DLD1 (cell line): Measurements from ENCODE around the gene LTBP1.
"Not testable (repeated sequence)": the region's sequence is repeated elsewhere in the genome, so short reads cannot be mapped to it uniquely, and the experiment has no call there.

Source experiments
- in situ Hi-C: cut with HindIII; loops from 2 replicates; pipeline ENCODE4 v1.10.0; 2017; ENCODE audit warnings: low sequenced_read_pairs

LTBP1 gene

GRCh38 chr2:33033606-33034081 is 86.9 kb downstream of the LTBP1 start:
- in situ Hi-C loops = no loop called here

- in situ Hi-C loops = no loop called here
These were observed 88.0 kb downstream of the LTBP1 start for GRCh38 chr2:33034784-33035183.

- in situ Hi-C loops = no loop called here
These were observed 91.5 kb downstream of the LTBP1 start for GRCh38 chr2:33038230-33038629.

GRCh38 chr2:33038799-33039198 is 92.0 kb downstream of the LTBP1 start:
- in situ Hi-C loops = no loop called here

- in situ Hi-C loops = no loop called here
These were observed 93.8 kb downstream of the LTBP1 start for GRCh38 chr2:33040541-33040940.

- in situ Hi-C loops = no loop called here
These were observed 95.5 kb downstream of the LTBP1 start for GRCh38 chr2:33042265-33042664.

- in situ Hi-C loops = no loop called here
These were observed 96.1 kb downstream of the LTBP1 start for GRCh38 chr2:33042819-33043218.

GRCh38 chr2:33047939-33048338 is 101.2 kb downstream of the LTBP1 start:
- in situ Hi-C loops = no loop called here

- in situ Hi-C loops = no loop called here
These were observed 105.0 kb downstream of the LTBP1 start for GRCh38 chr2:33051586-33052360.

- in situ Hi-C loops = no loop called here
These were observed 105.6 kb downstream of the LTBP1 start for GRCh38 chr2:33052361-33052735.

- in situ Hi-C loops = not testable (repeated sequence)
These were observed 106.0 kb downstream of the LTBP1 start for GRCh38 chr2:33052795-33053194.

GRCh38 chr2:33056170-33056569 is 109.4 kb downstream of the LTBP1 start:
- in situ Hi-C loops = no loop called here

GRCh38 chr2:33057307-33058028 is 110.7 kb downstream of the LTBP1 start:
- in situ Hi-C loops = not testable (repeated sequence)

GRCh38 chr2:33058716-33059470 is 112.1 kb downstream of the LTBP1 start:
- in situ Hi-C loops = no loop called here

GRCh38 chr2:33059471-33060156 is 112.9 kb downstream of the LTBP1 start:
- in situ Hi-C loops = no loop called here

- in situ Hi-C loops = no loop called here
These were observed 113.7 kb downstream of the LTBP1 start for GRCh38 chr2:33060405-33060804.

GRCh38 chr2:33062665-33063250 is 116.0 kb downstream of the LTBP1 start:
- in situ Hi-C loops = no loop called here

- in situ Hi-C loops = no loop called here
These were observed 117.6 kb downstream of the LTBP1 start for GRCh38 chr2:33064349-33064801.

GRCh38 chr2:33067598-33067997 is 120.8 kb downstream of the LTBP1 start:
- in situ Hi-C loops = no loop called here

GRCh38 chr2:33068261-33068660 is 121.5 kb downstream of the LTBP1 start:
- in situ Hi-C loops = no loop called here
